Panc1 (cell line): ENCODE results near the gene THAP10. TPM values are rescaled to one million over a fixed set of nuclear protein-coding genes. Genes with fewer than 3 reads are reported as not detected.
A peak's percentile ranks its signal among the peaks of the same experiment; 100 is the strongest.

ENCODE experiments used
- ATAC-seq: fragments of 200-7000 bp; cut with Tn5 transposase; 2 replicates; pipeline ENCODE4 v1.9.1; 2020; ENCODE audit warnings: mild to moderate bottlenecking, moderate library complexity
- BruUV-seq: library from RNA; stranded (reverse); fragments of 400-500 nt; replicated peaks from 2 replicates; lab custom pipeline; 2021; lab: Mats Ljungman, UMichigan
- CTCF ChIA-PET: fragments of 300-600 bp; sonication (Branson Sonifier 250); formaldehyde crosslinking; loops from one replicate; lab custom pipeline; 2022; ENCODE audit warnings: antibody characterized with exemption; lab: Charles Lee
- POLR2A ChIA-PET: fragments of 300-600 bp; sonication (Branson Sonifier 250); formaldehyde crosslinking; loops from one replicate; lab custom pipeline; 2022; ENCODE audit warnings: antibody characterized with exemption; lab: Charles Lee
- DNase-seq: peaks from one replicate; pipeline ENCODE4 v3.0.0-alpha.2; 2010; ENCODE audit warnings: low read depth, low spot score
- H3K27ac ChIP-seq: 2 replicates; pipeline ENCODE4 v1.5.1; 2011; ENCODE audit warnings: mild to moderate bottlenecking, low read length, inconsistent platforms
- H3K27me3 ChIP-seq: fragments of 200-500 bp; sonication (Bioruptor generic); 2 replicates; pipeline ENCODE4 v1.6.0; 2014; ENCODE audit warnings: low read length, inconsistent platforms; ENCODE audit not compliant: control insufficient read depth, insufficient read depth
- H3K36me3 ChIP-seq: fragments of 200-500 bp; sonication (Bioruptor generic); 2 replicates; pipeline ENCODE4 v1.5.1; 2014; ENCODE audit warnings: inconsistent platforms, mild to moderate bottlenecking, low read length, moderate library complexity; ENCODE audit not compliant: control insufficient read depth, insufficient read depth
- H3K4me1 ChIP-seq: 2 replicates; pipeline ENCODE4 v1.5.1; 2011; ENCODE audit warnings: inconsistent platforms, mild to moderate bottlenecking, low read length, moderate library complexity; ENCODE audit not compliant: control insufficient read depth, insufficient read depth
- H3K4me3 ChIP-seq, 2 experiments: 2 replicates each; pipeline ENCODE4 v1.5.1; 2011 to 2012; ENCODE audit warnings: low read depth in 2 of 2, low read length in 2 of 2, mild to moderate bottlenecking in 2 of 2, inconsistent platforms in 1 of 2, moderate library complexity in 1 of 2
- H3K9me3 ChIP-seq: fragments of 200-500 bp; sonication (Bioruptor generic); 2 replicates; pipeline ENCODE4 v1.5.1; 2014; ENCODE audit warnings: low read depth, mild to moderate bottlenecking, inconsistent platforms, low read length, moderate library complexity; ENCODE audit not compliant: control insufficient read depth, insufficient read depth
- CTCF ChIP-seq: fragments of 450-650 bp; IDR thresholded peaks from 2 replicates; pipeline ENCODE4 v1.5.1; 2017; ENCODE audit warnings: mild to moderate bottlenecking
- POLR2AphosphoS5 ChIP-seq: IDR thresholded peaks from 2 replicates; pipeline ENCODE4 v1.6.1; 2012; ENCODE audit warnings: mild to moderate bottlenecking, low read depth, low read length, moderate library complexity
- REST ChIP-seq, 2 experiments: IDR thresholded peaks; 2 replicates each; pipeline ENCODE4 v1.6.1; 2011 to 2012; ENCODE audit warnings: low read depth in 2 of 2, control low read depth in 1 of 2, low read length in 1 of 2, mild to moderate bottlenecking in 1 of 2, moderate library complexity in 1 of 2; ENCODE audit not compliant: insufficient read depth in 1 of 2
- SIN3A ChIP-seq: IDR thresholded peaks from 2 replicates; pipeline ENCODE4 v1.6.1; 2012; ENCODE audit warnings: low read depth, mild to moderate bottlenecking, low read length, moderate library complexity, borderline replicate concordance; ENCODE audit not compliant: insufficient read depth
- TCF7L2 ChIP-seq: IDR thresholded peaks from 2 replicates; pipeline ENCODE4 v1.6.1; 2011; ENCODE audit warnings: mild to moderate bottlenecking, low read depth, low read length, inconsistent platforms
- in situ Hi-C: cut with HindIII; loops from 2 replicates; pipeline ENCODE4 v1.10.0; 2016; ENCODE audit warnings: low sequenced_read_pairs, low pct_unique_long_range_greater_than_20kb
- intact Hi-C: fragments of 100-400 bp; cut with micrococcal nuclease; formaldehyde crosslinking; loops from one replicate; pipeline ENCODE4 v1.10.0; 2022; ENCODE audit not compliant: unreplicated experiment
- total RNA-seq: library from RNA; stranded (reverse); gene quantifications from one replicate; pipeline ENCODE4 v1.2.1, GENCODE V29; 2021; ENCODE audit not compliant: unreplicated experiment

The THAP10 gene
- total RNA-seq, 1 experiment from 2014 or later, result 6.7 TPM

GRCh38 chr15:70833422-70833821 is 58.8 kb downstream of the THAP10 start:
- no peak for ATAC-seq

GRCh38 chr15:70832176-70832575 is 60.1 kb downstream of the THAP10 start:
- H3K9me3 ChIP-seq, result no peaks in the 10 kb centered on the region
- no peak overlapping the region for H3K27ac ChIP-seq
- in situ Hi-C loops (no loop called here), intact Hi-C loops (no loop called here)
- H3K36me3 ChIP-seq, result no peaks in the 10 kb centered on the region; the same call in 1 of the 2 replicates
- H3K4me3 ChIP-seq, result no peak overlapping the region
- POLR2A ChIA-PET, result no interaction called here
- DNase-seq (no peak), ATAC-seq (no peak)
- no peaks in the 10 kb centered on the region for H3K27me3 ChIP-seq
- CTCF ChIA-PET, result interaction anchor here (0.5 kb wide), 1 partner anchor 71 kb away, joined by 4 read pairs; no protein-coding TSS in a partner anchor
- peaks cover 11% of the 10 kb centered on the region for H3K4me1 ChIP-seq
- BruUV-seq, result no TSS peak
- TF ChIP-seq SIN3A (no peak), CTCF (no peak), TCF7L2 (no peak), REST (IDR thresholded peaks at IDR 0.05; ENCODE audit: insufficient read depth in 1 of 2, low read depth in 2 of 2, low read length in 1 of 2) (no peak)

More at GRCh38 chr15:70833422-70833821, 58.8 kb downstream of the THAP10 start:
- Histone ChIP-seq H3K27ac (peak overlapping the region; percentile 62; the same call in 1 of the 2 replicates), H3K9me3 (no peaks in the 10 kb centered on the region), H3K27me3 (no peaks in the 10 kb centered on the region), H3K4me3 (no peak overlapping the region), H3K4me1 (peaks cover 11% of the 10 kb centered on the region), H3K36me3 (no peaks in the 10 kb centered on the region; the same call in 1 of the 2 replicates)
- intact Hi-C loops (no loop called here), in situ Hi-C loops (no loop called here)
- ChIA-PET POLR2A (no interaction called here), CTCF (interaction anchor here (0.7 kb wide), 1 partner anchor 207 kb away, joined by 6 read pairs; no protein-coding TSS in a partner anchor)
- no TSS peak for BruUV-seq
- no peak for DNase-seq
- TF ChIP-seq REST (IDR thresholded peaks at IDR 0.05; ENCODE audit: insufficient read depth in 1 of 2, low read depth in 2 of 2, low read length in 1 of 2), result no peak
- no peak for TF ChIP-seq POLR2AphosphoS5
- no peak for TF ChIP-seq TCF7L2
- TF ChIP-seq CTCF, result no peak
- TF ChIP-seq SIN3A, result no peak
